ENCODE measurements around the gene PLA2G6. TPM values are rescaled to one million over a fixed set of nuclear protein-coding genes. Genes with fewer than 3 reads are reported as not detected.

PLA2G6 gene
- polyA plus RNA-seq, 2 of the 4 experiments (the other 2 are of a cell fraction), result 7.4 to 7.6 TPM

DNA sequence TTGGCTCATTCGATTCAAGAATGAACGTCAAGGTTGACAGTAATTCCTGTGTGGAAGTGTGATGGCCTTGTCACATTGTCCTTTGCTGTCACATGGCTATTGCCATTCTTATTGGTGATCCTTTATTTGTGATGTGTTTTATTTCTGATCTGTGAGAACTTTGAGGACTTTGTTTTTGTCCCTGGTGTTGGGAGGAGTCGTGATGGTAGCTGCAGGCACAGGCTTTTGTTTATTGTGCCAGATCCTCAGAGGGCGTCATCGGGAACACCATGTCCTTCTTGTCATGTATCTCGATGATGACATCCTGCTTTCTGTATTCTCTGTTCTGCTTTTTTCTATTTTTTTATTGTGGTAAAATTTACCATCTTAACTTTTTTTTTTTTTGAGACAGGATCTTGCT, 118.8 kb downstream of the PLA2G6 start:
- H3K9me3 ChIP-seq, result no peaks in the 10 kb centered on the region
- WGBS (ENCODE audit: missing lambda C conversion rate), result 85% methylated on average over 6 of the region's 6 CpGs
- ChIA-PET CTCF (interaction anchor here (0.6 to 2.4 kb wide), 2 partner anchors 10 to 604 kb away, joined by 3 to 9 read pairs; no protein-coding TSS in a partner anchor), POLR2A (no interaction called here)
- ATAC-seq (no peak), DNase-seq (ENCODE audit: low read depth in 1 of 2, low spot score in 1 of 2) (no peak), FAIRE-seq (no peak)
- H3K4me3 ChIP-seq, result no peak overlapping the region
- no peak overlapping the region for H3K4me2 ChIP-seq
- no peak for TF ChIP-seq JUNB (IDR thresholded peaks at IDR 0.05)
- no peak for TF ChIP-seq HOXB5 (CRISPR knock-in tag; IDR thresholded peaks at IDR 0.05)
- TF ChIP-seq SMC3 (IDR thresholded peaks at IDR 0.05), result no peak
- 0 out of 3 replicates have a peak, but pooled peaks cover 2% of the 10 kb centered on the region for H3K4me1 ChIP-seq
- no peak overlapping the region; a peak in 1 of 6 replicates for H3K27ac ChIP-seq

Small RNA genes within 50 kb of the gene (small RNA-seq; reads per million reads assigned to genes)
- gene RN7SL704P, result 0 reads per million in 6 experiments

Other genes starting within 250 kb of the PLA2G6 start
- 0.49 and 0.52 TPM in 2 replicates for gene C22orf23, start 228.2 kb downstream of the PLA2G6 start, polyA plus RNA-seq (2011; rRNA removed)
- gene C22orf23, start 228.2 kb downstream of the PLA2G6 start, polyA plus RNA-seq (2017; fragmentation: RNase III; extraction: RNeasy Plus Mini Kit Qiagen cat#74134 plus additional on column Dnase treatment), result 0.26 to 0.37 TPM (median 0.26 TPM) in 3 replicates
- 59.1 and 90.0 TPM in 2 replicates for gene POLR2F, start 228.1 kb downstream of the PLA2G6 start, polyA plus RNA-seq (2011; rRNA removed)
- 180 to 194 TPM (median 183 TPM) in 3 replicates for gene POLR2F, start 228.1 kb downstream of the PLA2G6 start, polyA plus RNA-seq (2017; fragmentation: RNase III; extraction: RNeasy Plus Mini Kit Qiagen cat#74134 plus additional on column Dnase treatment)
- gene SOX10, start 197.3 kb downstream of the PLA2G6 start, polyA plus RNA-seq (2011; rRNA removed), result not detected in 2 replicates
- not detected in 3 replicates for gene SOX10, start 197.3 kb downstream of the PLA2G6 start, polyA plus RNA-seq (2017; fragmentation: RNase III; extraction: RNeasy Plus Mini Kit Qiagen cat#74134 plus additional on column Dnase treatment)
- gene PICK1, start 124.4 kb downstream of the PLA2G6 start, polyA plus RNA-seq (2011; rRNA removed), result 12.9 and 17.8 TPM in 2 replicates
- gene PICK1, start 124.4 kb downstream of the PLA2G6 start, polyA plus RNA-seq (2017; fragmentation: RNase III; extraction: RNeasy Plus Mini Kit Qiagen cat#74134 plus additional on column Dnase treatment), result 15.6 to 16.1 TPM (median 16.0 TPM) in 3 replicates
- gene SLC16A8, start 97.6 kb downstream of the PLA2G6 start, polyA plus RNA-seq (2011; rRNA removed), result not detected in 2 replicates
- not detected in 3 replicates for gene SLC16A8, start 97.6 kb downstream of the PLA2G6 start, polyA plus RNA-seq (2017; fragmentation: RNase III; extraction: RNeasy Plus Mini Kit Qiagen cat#74134 plus additional on column Dnase treatment)
- 2.9 and 3.5 TPM in 2 replicates for gene BAIAP2L2, start 71.1 kb downstream of the PLA2G6 start, polyA plus RNA-seq (2011; rRNA removed)
- gene BAIAP2L2, start 71.1 kb downstream of the PLA2G6 start, polyA plus RNA-seq (2017; fragmentation: RNase III; extraction: RNeasy Plus Mini Kit Qiagen cat#74134 plus additional on column Dnase treatment), result 4.3 to 4.7 TPM (median 4.5 TPM) in 3 replicates
- 3.5 and 4.0 TPM in 2 replicates for gene MAFF, start 20.2 kb upstream of the PLA2G6 start, polyA plus RNA-seq (2011; rRNA removed)
- gene MAFF, start 20.2 kb upstream of the PLA2G6 start, polyA plus RNA-seq (2017; fragmentation: RNase III; extraction: RNeasy Plus Mini Kit Qiagen cat#74134 plus additional on column Dnase treatment), result 3.1 to 3.9 TPM (median 3.2 TPM) in 3 replicates
- 22.2 and 22.7 TPM in 2 replicates for gene TMEM184B, start 91.2 kb upstream of the PLA2G6 start, polyA plus RNA-seq (2011; rRNA removed)
- gene TMEM184B, start 91.2 kb upstream of the PLA2G6 start, polyA plus RNA-seq (2017; fragmentation: RNase III; extraction: RNeasy Plus Mini Kit Qiagen cat#74134 plus additional on column Dnase treatment), result 33.2 to 36.8 TPM (median 36.6 TPM) in 3 replicates
- gene CSNK1E, start 135.6 kb upstream of the PLA2G6 start, polyA plus RNA-seq (2011; rRNA removed), result 58.3 and 60.9 TPM in 2 replicates
- gene CSNK1E, start 135.6 kb upstream of the PLA2G6 start, polyA plus RNA-seq (2017; fragmentation: RNase III; extraction: RNeasy Plus Mini Kit Qiagen cat#74134 plus additional on column Dnase treatment), result 57.1 to 63.3 TPM (median 59.3 TPM) in 3 replicates